ENCODE results near the gene UNC13B. TPM values are rescaled to one million over a fixed set of nuclear protein-coding genes. Genes with fewer than 3 reads are reported as not detected.

The UNC13B gene
- total RNA-seq, 1 experiment from 2014 or later, result 17.6 TPM

DNA sequence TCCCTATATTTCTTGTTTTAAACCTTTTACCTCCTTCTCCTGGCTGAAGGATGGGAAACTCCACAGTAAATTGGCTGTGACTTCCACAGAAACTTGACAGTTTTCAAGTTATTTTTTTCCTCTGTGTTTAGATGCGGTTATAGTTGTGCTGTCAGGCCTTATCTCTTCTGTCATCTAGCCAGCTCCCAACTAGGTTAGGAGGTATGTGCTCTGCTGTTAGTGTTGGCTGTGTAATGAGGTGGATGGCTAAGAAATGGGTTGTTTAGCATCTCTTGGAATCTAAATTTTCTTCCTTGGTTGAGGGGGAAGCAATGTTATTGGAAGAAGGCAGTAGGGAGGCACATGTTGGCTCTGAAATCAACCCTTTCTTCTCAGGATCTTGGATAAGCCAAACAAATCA, 178.2 kb downstream of the UNC13B start:
- TF ChIP-seq YY1 (IDR thresholded peaks at IDR 0.05; ENCODE audit: extremely low read depth, insufficient replicate concordance, low read depth, low read length) (no peak), SRF (IDR thresholded peaks at IDR 0.05; ENCODE audit: low read depth) (no peak), FOSL1 (IDR thresholded peaks at IDR 0.05; ENCODE audit: low read depth) (no peak), CEBPB (IDR thresholded peaks at IDR 0.05; ENCODE audit: low read depth) (no peak), POLR2AphosphoS5 (IDR thresholded peaks at IDR 0.05; ENCODE audit: low read depth, low read length) (no peak), SP1 (IDR thresholded peaks at IDR 0.05; ENCODE audit: low read depth) (no peak), POLR2A (IDR thresholded peaks at IDR 0.05; ENCODE audit: borderline replicate concordance, extremely low read depth, insufficient read depth, insufficient read length) (no peak), ELF1 (IDR thresholded peaks at IDR 0.05; ENCODE audit: borderline replicate concordance, low read depth) (no peak), SIN3A (IDR thresholded peaks at IDR 0.05; ENCODE audit: low read depth) (no peak)
- TF ChIP-seq, protein P1, sequence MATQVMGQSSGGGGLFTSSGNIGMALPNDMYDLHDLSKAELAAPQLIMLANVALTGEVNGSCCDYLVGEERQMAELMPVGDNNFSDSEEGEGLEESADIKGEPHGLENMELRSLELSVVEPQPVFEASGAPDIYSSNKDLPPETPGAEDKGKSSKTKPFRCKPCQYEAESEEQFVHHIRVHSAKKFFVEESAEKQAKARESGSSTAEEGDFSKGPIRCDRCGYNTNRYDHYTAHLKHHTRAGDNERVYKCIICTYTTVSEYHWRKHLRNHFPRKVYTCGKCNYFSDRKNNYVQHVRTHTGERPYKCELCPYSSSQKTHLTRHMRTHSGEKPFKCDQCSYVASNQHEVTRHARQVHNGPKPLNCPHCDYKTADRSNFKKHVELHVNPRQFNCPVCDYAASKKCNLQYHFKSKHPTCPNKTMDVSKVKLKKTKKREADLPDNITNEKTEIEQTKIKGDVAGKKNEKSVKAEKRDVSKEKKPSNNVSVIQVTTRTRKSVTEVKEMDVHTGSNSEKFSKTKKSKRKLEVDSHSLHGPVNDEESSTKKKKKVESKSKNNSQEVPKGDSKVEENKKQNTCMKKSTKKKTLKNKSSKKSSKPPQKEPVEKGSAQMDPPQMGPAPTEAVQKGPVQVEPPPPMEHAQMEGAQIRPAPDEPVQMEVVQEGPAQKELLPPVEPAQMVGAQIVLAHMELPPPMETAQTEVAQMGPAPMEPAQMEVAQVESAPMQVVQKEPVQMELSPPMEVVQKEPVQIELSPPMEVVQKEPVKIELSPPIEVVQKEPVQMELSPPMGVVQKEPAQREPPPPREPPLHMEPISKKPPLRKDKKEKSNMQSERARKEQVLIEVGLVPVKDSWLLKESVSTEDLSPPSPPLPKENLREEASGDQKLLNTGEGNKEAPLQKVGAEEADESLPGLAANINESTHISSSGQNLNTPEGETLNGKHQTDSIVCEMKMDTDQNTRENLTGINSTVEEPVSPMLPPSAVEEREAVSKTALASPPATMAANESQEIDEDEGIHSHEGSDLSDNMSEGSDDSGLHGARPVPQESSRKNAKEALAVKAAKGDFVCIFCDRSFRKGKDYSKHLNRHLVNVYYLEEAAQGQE (IDR thresholded peaks at IDR 0.05; ENCODE audit: low read depth), result no peak
- ATAC-seq (no peak), DNase-seq (ENCODE audit: low read depth, low spot score) (no peak)
- Histone ChIP-seq H3K4me3 (replicated peaks in 1 of 2; ENCODE audit: low read depth in 1 of 2, low read length in 2 of 2) (no peak overlapping the region), H4K20me1 (ENCODE audit: insufficient read depth) (no peaks in the 10 kb centered on the region), H3K9ac (ENCODE audit: low read length) (no peak overlapping the region), H3K27me3 (ENCODE audit: insufficient read depth, low read length) (no peaks in the 10 kb centered on the region), H3K9me2 (ENCODE audit: insufficient read depth) (no peaks in the 10 kb centered on the region), H2AFZ (ENCODE audit: low read depth, low read length, poor library complexity, severe bottlenecking) (no peak overlapping the region), H3K4me1 (ENCODE audit: control insufficient read depth in 1 of 2, insufficient read depth in 2 of 2, low read length in 2 of 2) (no peaks in the 10 kb centered on the region), H3K27ac (ENCODE audit: low read depth, low read length) (no peak overlapping the region), H3K36me3 (ENCODE audit: control insufficient read depth in 1 of 2, insufficient read depth in 2 of 2, low read length in 2 of 2) (no peaks in the 10 kb centered on the region), H3K9me3 (ENCODE audit: control insufficient read depth in 1 of 2, insufficient read depth in 1 of 2, low read depth in 1 of 2, low read length in 2 of 2) (no peaks in the 10 kb centered on the region), H3K4me2 (ENCODE audit: low read length) (no peak overlapping the region), H3K79me2 (ENCODE audit: insufficient read depth, low read length) (no peaks in the 10 kb centered on the region)
- no TSS peak for BruUV-seq (replicated peaks)
- POLR2A ChIA-PET, result no interaction called here
- intact Hi-C loops (cut with micrococcal nuclease), result no loop called here
- RAD21 ChIA-PET (ENCODE audit: low non-redundant PET in 1 of 2, low total read pairs in 2 of 2, uncharacterized antibody in 2 of 2, unreplicated experiment in 2 of 2), result no interaction called here
- CTCF ChIA-PET, result no interaction called here
